ENCODE data around the gene TNF.

The TNF gene

DNA sequence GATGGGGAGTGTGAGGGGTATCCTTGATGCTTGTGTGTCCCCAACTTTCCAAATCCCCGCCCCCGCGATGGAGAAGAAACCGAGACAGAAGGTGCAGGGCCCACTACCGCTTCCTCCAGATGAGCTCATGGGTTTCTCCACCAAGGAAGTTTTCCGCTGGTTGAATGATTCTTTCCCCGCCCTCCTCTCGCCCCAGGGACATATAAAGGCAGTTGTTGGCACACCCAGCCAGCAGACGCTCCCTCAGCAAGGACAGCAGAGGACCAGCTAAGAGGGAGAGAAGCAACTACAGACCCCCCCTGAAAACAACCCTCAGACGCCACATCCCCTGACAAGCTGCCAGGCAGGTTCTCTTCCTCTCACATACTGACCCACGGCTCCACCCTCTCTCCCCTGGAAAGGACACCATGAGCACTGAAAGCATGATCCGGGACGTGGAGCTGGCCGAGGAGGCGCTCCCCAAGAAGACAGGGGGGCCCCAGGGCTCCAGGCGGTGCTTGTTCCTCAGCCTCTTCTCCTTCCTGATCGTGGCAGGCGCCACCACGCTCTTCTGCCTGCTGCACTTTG is at the start of gene TNF:
TNF (plus strand) TSS at position 231 of the 567 bp plus-strand sequence; CDS start at position 408, 177 bp downstream.
- TF ChIP-seq, protein P1, sequence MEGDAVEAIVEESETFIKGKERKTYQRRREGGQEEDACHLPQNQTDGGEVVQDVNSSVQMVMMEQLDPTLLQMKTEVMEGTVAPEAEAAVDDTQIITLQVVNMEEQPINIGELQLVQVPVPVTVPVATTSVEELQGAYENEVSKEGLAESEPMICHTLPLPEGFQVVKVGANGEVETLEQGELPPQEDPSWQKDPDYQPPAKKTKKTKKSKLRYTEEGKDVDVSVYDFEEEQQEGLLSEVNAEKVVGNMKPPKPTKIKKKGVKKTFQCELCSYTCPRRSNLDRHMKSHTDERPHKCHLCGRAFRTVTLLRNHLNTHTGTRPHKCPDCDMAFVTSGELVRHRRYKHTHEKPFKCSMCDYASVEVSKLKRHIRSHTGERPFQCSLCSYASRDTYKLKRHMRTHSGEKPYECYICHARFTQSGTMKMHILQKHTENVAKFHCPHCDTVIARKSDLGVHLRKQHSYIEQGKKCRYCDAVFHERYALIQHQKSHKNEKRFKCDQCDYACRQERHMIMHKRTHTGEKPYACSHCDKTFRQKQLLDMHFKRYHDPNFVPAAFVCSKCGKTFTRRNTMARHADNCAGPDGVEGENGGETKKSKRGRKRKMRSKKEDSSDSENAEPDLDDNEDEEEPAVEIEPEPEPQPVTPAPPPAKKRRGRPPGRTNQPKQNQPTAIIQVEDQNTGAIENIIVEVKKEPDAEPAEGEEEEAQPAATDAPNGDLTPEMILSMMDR (conservative IDR thresholded peaks at IDR 0.05; ENCODE audit: low read depth, low read length) = no peak
- no peak within 1 kb of the TSS for H3K4me3 ChIP-seq (ENCODE audit: low read depth, low read length)
- no peak for DNase-seq (ENCODE audit: low read depth)

DNA sequence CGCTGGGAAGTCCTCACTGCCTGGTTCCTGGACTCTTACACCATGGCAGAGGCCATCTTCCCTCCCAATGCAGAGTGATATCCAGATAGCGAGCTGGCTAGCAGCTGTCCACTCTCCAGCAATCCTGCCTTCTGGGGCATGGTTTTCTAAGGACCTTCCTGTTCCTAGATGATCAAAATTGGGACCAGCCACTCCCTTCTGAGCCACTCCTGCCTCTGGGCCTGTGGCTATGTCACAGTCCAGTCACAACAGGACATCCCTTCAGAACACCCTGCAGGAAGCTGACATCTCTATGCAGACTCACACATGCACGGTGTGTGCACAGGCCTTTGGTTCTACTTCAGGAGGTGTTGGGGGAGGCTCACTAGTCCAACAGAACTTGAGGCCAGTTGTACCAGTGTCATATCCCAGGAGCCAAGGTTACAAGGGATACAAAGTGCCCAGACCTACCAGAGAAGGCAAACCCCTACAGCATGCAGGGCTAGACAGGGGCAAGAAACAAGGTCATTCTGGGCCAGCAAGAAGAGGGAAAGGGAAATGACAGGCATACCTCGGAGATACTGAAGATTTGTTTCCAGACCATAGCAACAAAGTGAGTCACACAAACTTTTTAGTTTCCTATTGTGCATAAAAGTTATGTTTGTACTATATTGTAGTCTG is 49.3 kb upstream of the TNF start:
- TF ChIP-seq, protein P1 (conservative IDR thresholded peaks at IDR 0.05; ENCODE audit: low read depth, low read length) = no peak
- DNase-seq (ENCODE audit: low read depth) = peak; percentile 64

GRCh38 chr6:31528307-31528777 is 47.0 kb upstream of the TNF start:
- TF ChIP-seq, protein P1 (conservative IDR thresholded peaks at IDR 0.05; ENCODE audit: low read depth, low read length) = no peak
- DNase-seq (ENCODE audit: low read depth) = no peak
- H3K4me3 ChIP-seq (ENCODE audit: low read depth, low read length) = no peak overlapping the region

More for the DNA sequence above, 49.3 kb upstream of the TNF start:
- no peak overlapping the region for H3K4me3 ChIP-seq (ENCODE audit: low read depth, low read length)

GRCh38 chr6:31528821-31529328 is 46.5 kb upstream of the TNF start, which contains the start of gene MCCD1:
Gene MCCD1 (plus strand): TSS chr6:31528962. CDS start chr6:31529015, 53 bp downstream.
- TF ChIP-seq, protein P1 (conservative IDR thresholded peaks at IDR 0.05; ENCODE audit: low read depth, low read length) = no peak
- no peak within 1 kb of the TSS for H3K4me3 ChIP-seq (ENCODE audit: low read depth, low read length)
- no peak for DNase-seq (ENCODE audit: low read depth)

DNA sequence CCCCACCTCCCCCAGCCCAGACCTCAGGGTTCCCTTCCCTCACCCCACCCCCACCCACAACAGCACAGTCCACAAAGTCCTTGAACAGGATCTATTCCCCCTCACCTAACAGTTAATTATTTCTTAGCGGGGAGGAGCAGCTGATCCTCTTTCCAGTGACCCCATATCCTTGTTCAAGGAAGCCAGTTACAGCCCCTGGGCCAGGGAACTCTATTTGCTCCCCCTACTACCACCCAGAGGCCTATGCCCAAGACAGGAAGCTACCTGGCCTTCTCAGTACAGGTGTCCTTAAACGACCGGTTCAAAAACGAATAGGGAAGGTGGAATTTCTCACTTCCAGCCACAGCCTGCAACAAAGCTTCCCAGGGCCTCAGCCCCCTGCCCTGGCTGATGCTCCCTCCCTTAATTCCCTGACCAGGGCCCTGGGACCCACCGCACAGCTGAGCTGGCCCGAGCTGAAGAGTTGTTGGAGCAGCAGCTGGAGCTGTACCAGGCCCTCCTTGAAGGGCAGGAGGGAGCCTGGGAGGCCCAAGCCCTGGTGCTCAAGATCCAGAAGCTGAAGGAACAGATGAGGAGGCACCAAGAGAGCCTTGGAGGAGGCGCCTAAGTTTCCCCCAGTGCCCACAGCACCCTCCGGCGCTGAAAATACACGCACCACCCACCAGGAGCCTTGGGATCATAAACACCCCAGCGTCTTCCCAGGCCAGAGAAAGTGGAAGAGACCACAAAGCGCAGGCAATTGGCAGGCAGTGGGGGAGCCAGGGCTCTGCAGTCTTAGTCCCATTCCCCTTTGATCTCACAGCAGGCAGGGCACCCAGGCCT is 45.8 kb upstream of the TNF start:
- DNase-seq (ENCODE audit: low read depth) = no peak
- no peak overlapping the region for H3K4me3 ChIP-seq (ENCODE audit: low read depth, low read length)
- TF ChIP-seq, protein P1 (conservative IDR thresholded peaks at IDR 0.05; ENCODE audit: low read depth, low read length) = no peak

- no peak for DNase-seq (ENCODE audit: low read depth)
- H3K4me3 ChIP-seq (ENCODE audit: low read depth, low read length) = no peak overlapping the region
- TF ChIP-seq, protein P1 (conservative IDR thresholded peaks at IDR 0.05; ENCODE audit: low read depth, low read length) = no peak
Measured at GRCh38 chr6:31530659-31531058, 44.7 kb upstream of the TNF start.

All from choroid plexus epithelial cell (primary cell).